A549 (cell line): Measurements from ENCODE around the gene WNT2B.

ENCODE experiments used
- CHD4 ChIP-seq: fragments of 200-600 bp; sonication (generic); IDR thresholded peaks from 2 replicates; pipeline ENCODE4 v1.6.1; 2016; ENCODE audit warnings: antibody characterized with exemption, mild to moderate bottlenecking, borderline replicate concordance
- CTCF ChIP-seq: fragments of >200 bp; sonication (Bioruptor Twin); formaldehyde crosslinking; IDR thresholded peaks from 3 replicates; pipeline ENCODE4 v1.5.1; 2016
- EP300 ChIP-seq, 2 experiments: fragments of >200 bp; sonication (Bioruptor Twin); formaldehyde crosslinking; IDR thresholded peaks; 2 replicates in 1 of 2; 3 replicates in 1 of 2; pipeline ENCODE4 v1.6.1; 2016 to 2017
- GATA3 ChIP-seq: IDR thresholded peaks from 2 replicates; pipeline ENCODE4 v1.6.1; 2012; ENCODE audit warnings: borderline replicate concordance
- HDAC2 ChIP-seq: fragments of 200-600 bp; sonication (generic); IDR thresholded peaks from 2 replicates; pipeline ENCODE4 v1.6.1; 2016
- HOXA7 ChIP-seq: fragments of 250-450 bp; sonication (Bioruptor Pico); IDR thresholded peaks from 2 replicates; pipeline ENCODE4 v1.5.0; 2020; ENCODE audit warnings: mild to moderate bottlenecking, moderate library complexity
- KDM5A ChIP-seq: fragments of 200-600 bp; sonication (generic); IDR thresholded peaks from 2 replicates; pipeline ENCODE4 v1.6.1; 2016; ENCODE audit warnings: antibody characterized with exemption, mild to moderate bottlenecking
- POLR2A ChIP-seq: IDR thresholded peaks from 2 replicates; pipeline ENCODE4 v1.6.1; 2012; ENCODE audit warnings: mild to moderate bottlenecking, low read length
- RCOR1 ChIP-seq: fragments of 150-350 bp; IDR thresholded peaks from 2 replicates; pipeline ENCODE4 v1.6.1; 2014; ENCODE audit warnings: antibody characterized with exemption, low read length, low read depth
- USF2 ChIP-seq: fragments of 450-650 bp; IDR thresholded peaks from 2 replicates; pipeline ENCODE4 v1.6.1; 2014; ENCODE audit warnings: antibody characterized with exemption

DNA sequence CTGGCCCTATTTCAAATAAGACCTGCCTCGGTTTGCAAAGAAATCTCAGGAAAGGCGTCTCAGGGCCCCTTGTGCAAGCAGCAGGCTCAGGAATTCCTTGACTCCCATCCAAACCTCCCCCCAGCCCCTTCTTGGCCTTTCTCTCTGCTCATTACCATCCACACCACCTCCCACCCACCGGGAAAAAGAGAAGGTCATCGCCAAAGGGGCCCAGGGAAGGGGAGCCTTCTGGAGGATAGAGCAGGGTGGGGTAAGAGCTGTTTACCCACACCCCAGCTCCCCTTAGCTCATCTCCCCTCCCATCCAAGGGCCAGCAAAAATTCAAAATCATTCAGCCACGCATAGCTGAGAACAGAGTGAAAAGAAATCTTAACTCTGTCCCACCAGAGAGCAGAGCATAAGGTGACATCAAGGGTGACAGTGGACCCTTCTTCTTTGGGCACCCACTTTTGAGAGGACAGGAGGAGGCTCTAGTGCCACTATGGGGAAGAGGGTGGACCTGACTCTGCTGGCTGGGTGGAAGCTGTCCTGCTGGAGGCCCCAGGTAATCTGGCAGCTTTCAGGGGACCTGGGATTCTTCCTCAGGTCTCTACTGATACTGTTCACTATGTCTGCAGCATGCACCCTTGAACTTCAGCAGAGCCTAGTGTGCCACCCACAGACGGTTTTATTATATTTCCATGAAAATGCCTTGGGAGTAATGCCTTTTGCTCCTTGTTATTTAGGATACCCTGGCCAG lies 3.9 kb upstream of the WNT2B start:
- TF ChIP-seq EP300 (IDR thresholded peaks at IDR 0.05) = no peak
- no peak for TF ChIP-seq USF2
- TF ChIP-seq GATA3 = no peak
- no peak for TF ChIP-seq CTCF
- TF ChIP-seq POLR2A = no peak
- no peak for TF ChIP-seq CHD4
- TF ChIP-seq HOXA7 = no peak
- no peak for TF ChIP-seq HDAC2
- no peak for TF ChIP-seq KDM5A
- no peak for TF ChIP-seq RCOR1
